ENCODE data around the gene UNC93B1.
"Not testable (repeated sequence)": the region's sequence is repeated elsewhere in the genome, so short reads cannot be mapped to it uniquely, and the experiment has no call there.

Gene UNC93B1

DNA sequence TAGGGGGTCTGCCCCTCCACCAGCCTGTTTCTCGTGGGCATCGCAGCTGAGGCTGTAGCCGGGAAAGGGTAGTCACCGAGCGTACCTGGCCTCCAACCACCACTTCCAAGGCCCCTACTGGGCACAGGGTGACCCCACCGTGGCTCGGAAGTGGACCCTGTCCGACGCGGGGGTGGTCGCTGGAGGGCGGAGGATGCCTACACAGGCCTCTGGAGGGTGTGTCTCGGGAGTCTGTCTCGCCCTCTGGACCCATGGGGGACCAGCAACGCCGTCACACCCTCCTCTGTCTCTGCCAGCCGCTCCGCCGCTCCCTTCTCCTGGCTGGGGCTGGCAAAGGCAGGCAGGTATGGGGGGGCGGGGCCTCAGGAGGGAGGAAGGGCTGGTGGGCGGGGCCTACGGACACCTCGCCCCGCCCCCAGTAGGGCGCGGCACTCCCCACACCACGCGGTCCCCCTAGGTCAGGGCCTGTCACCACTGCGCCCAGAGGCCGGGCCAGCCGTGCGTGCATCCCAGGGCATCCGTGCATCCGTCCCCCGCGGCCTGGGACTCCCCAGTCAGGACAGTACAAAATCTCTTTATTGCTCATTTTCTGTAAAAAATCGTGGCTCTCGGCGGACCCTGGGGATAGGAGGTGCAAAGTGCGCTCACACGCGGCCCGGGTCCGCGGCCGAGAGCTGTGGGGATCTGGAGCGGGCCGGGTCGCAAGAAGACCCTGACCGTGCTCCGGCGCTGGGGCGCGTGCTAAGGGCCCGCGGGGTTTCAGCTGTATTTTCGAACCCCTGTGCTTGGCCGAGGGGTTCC, 13.2 kb downstream of the UNC93B1 start:
- DNase-seq: not testable (repeated sequence)

- DNase-seq: not testable (repeated sequence)
These were observed 18.6 kb downstream of the UNC93B1 start for GRCh38 chr11:67985302-67985701.

DNA sequence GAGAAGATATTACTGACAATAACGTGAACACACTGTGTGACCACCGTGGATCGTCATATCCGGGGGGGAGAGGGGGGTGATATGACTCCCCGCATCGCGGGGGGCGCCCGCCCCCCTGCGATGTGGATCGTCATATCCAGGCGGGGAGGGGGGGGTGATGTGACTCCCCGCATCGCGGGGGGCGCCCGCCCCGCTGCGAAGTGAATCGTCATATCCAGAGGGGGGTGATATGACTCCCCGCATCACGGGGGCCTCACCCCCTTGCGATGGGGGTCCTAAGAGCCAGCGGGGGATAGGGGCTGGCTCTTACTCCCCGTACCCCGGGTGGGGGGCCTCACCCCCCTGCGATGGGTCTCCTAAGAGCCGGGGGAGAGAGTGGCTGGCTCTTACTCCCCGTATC, 19.9 kb downstream of the UNC93B1 start:
- no peak for DNase-seq

DNA sequence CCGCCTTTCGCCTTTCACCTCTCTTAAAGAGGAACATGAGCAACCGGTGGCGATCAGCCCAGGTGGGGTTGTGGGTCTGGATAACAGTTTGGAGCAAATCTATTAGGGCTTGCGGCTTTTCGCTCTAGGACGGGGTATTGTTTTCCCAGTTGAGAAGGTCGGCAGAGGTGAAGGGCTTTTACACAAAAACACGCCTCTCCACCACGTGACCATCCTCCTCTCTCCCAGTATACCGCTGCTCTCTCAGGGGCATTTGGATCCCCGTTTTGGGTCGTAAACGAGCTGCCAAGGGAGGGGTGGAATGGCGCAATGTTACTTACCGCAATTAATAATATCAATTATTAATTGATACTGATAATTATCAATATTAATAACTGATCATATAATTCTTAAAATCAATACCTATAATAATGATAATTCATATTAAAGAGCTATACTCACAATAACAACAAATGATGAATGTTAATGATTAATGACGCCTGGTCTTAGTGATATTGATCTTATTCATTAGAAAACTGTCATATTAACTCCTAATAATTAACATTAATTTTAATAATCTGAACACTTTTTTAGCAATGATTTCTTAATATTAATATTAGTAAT, 21.5 kb downstream of the UNC93B1 start:
- not testable (repeated sequence) for DNase-seq

DNA sequence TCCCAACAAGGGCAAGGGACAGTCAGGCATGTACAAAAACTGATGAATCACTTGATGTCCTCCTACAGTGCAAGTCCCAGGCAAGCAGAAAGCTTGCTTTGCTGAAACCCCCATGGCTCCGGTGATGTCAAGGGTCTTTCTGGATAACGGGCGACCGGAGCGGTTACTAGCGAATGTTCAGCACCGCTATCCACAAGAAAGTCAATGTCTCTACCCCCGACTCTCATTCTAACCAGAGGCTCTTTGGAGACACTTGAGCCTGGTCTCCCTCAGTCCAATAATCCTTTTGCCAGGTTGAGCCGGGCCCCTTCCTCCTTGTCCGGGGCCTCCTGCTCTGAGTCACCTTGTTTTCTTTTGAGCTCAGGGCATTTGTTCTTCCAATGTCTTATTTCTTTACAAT, 22.7 kb downstream of the UNC93B1 start:
- DNase-seq: not testable (repeated sequence)

DNA sequence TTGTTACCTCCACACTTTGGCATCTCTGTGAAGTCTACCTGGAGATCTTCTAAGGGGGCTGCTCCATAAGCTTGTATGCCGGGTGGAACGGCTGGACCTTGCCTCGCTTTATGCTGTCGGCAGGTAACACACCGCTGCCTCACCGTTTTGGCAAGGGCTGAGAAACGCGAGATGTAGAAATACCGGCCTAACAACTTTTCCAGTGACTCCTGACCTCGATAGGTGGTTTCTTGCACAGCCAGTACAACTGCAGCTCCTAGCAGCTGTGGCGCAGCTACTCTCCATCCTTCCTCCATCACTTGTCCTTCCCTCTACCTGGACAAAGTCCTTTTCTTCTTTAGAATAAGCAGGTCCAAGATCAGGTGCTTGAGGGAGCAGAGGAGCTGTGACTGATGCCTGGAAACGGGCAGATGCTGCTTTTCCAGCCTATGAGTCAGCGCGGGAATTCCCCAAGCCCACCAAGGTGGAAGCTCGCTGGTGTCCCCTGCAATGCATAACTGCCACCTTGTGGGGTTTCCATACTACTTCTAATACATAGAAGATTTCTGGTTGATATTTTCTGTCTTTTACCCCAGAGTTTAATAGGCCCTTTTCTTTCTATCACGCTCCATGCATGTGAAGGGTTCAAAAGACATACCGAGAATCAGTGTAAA, 25.0 kb downstream of the UNC93B1 start:
- not testable (repeated sequence) for DNase-seq

DNA sequence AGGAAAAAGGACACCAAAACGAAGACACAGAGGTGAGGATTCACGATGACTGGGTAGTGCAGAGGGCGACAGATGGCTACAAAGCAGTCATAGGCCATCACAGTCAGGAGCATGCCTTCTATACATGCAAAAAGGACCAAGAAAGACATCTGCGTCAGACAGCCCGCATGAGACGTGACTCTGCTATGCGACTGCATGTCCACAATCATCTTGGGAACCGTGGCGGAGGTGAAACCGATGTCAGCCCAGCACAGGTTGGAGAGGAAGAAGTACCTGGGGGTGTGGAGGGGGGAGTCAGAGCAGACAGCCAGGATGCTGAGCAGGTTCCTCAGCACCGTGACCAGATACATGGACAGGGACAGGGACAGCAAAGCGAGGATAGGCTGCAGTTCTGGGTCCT, 29.2 kb downstream of the UNC93B1 start:
- DNase-seq: not testable (repeated sequence)

GRCh38 chr11:67965830-67966348, 38.0 kb downstream of the UNC93B1 start:
- DNase-seq: not testable (repeated sequence)

DNA sequence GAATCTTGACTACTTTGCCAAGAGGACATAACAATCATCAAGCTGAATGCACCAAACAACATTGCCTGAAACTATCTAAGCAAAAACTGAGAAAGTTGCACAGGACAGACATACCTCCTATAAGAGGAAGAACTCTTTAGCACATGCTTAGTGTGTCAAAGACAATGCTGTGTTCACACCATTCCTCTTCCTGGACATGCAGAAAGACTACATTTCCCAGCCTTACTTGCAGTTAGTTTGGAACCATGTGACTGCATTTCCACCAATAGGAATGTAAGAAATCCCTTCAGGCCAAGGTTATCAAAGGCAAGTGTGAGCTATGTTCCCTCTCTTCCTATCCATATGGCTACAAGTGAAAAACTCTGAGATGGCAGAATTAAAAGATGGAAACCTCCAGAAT, 39.2 kb downstream of the UNC93B1 start:
- not testable (repeated sequence) for DNase-seq

- DNase-seq: not testable (repeated sequence)
These were observed 40.0 kb downstream of the UNC93B1 start for GRCh38 chr11:67963879-67964278.

GRCh38 chr11:67963217-67963616, 40.7 kb downstream of the UNC93B1 start:
- not testable (repeated sequence) for DNase-seq

DNA sequence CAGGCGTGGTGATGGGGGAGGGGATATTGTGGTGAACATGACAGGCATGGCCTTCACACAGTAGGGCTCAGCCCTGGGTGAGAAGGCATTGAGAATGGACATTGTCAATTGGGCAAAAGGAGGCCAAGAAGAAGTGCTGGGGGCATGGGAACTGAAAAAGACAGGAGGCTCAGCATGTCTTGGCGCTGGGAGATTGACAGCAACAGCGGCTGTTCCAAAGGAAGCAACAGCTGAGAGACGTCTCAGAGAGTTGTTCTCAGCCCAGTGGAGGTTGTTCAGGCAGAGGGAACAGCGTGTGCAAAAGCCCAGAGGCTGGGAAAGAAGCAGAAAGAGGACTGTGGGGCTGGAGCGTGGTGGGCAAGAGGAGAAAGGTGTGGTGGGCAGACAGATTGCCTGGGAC, 47.7 kb downstream of the UNC93B1 start:
- not testable (repeated sequence) for DNase-seq

DNA sequence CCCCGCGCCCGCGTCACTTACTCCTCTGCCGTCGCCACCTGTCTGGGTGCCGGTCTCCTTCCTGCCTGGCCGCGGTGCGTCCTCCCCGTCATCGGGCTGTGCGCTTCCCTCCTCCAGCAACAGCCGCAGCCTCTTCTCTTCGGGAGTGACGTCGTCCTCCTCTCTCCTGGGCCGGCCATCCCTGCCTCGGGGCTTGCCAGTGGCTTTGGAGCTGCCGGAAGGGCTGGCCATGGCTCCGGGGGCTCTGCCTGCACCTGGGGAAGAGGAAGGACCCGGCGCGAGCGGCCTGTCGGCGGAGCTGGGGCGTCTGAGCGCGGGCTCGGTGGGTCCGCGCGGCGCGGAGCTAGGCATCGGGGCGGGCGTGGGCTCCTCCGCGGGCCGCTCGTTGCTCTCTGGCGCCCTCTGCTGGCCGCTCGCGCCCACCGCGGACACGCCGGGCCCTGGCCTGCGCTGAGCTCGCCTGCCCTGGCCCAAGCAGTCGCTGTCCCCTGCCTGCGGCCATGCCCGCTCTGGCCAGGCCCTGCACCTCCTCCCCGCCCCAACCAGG, 48.4 kb downstream of the UNC93B1 start:
- peak; percentile 63 for DNase-seq

- DNase-seq: not testable (repeated sequence)
These were observed 48.9 kb downstream of the UNC93B1 start for GRCh38 chr11:67954971-67955370.

- not testable (repeated sequence) for DNase-seq
These were observed 49.6 kb downstream of the UNC93B1 start for GRCh38 chr11:67954251-67954650.

DNA sequence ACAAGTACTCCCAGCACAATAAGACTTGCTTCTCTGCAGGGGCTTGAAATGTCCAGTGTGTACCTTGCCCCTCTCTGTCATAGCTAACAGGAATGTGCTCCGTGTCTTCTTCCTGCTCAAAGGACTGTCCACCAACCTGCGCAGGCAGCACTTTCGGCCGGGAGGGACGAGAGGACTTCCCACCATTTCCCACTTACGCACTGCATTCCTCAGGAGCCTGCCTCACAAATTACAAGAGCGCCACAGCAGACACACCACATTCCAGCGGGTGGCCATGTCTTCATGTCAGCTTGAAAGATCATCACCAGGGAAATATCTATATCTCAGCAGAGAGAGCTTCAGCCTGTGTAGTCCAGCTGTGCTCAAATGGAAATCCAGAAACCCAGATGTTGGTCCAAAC, 53.2 kb downstream of the UNC93B1 start:
- DNase-seq: not testable (repeated sequence)

GRCh38 chr11:67947785-67948184, 56.1 kb downstream of the UNC93B1 start:
- not testable (repeated sequence) for DNase-seq

DNA sequence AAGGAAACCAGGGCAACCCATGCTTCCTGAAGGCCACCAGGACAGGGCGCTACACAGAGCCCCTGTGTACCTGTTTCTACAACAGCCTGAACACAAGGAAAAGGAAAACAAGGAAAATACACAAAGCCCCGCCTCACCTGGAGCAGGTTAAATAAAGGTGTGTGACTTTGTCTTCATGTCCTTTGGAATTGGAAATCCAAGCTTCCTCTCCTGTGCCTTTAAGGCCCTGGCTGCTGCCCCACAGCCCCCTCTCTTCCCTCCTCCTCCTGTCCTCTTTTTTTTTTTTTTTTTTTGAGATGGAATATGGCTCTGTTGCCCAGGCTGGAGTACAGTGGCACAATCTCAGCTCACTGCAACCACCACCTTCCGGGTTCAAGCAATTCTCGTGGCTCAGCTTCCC, 57.5 kb downstream of the UNC93B1 start:
- DNase-seq: not testable (repeated sequence)

DNA sequence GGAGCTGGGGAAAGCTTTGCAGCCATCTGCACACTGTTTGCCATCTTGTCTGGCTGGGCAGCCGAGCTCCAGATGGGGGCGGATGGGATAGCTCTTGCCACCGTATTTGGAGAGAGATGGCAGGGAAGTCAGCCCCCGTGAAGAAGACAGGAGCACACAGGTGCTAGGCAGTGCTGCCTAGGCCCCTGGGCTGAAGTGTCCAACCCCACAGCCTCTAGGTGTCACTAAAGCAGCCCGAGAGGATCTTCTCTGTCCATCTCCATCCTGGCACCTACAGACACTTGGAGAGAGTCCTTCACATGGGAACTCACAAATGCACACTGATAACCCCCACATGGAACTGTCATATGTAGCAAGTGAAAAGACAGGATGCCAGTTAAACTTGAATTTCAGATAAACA, 60.5 kb downstream of the UNC93B1 start:
- DNase-seq: not testable (repeated sequence)
